GM12891 (cell line): ENCODE measurements around the gene UMAD1.

Experiments
- PAX5 ChIP-seq: IDR thresholded peaks from 2 replicates; pipeline ENCODE4 v1.6.1; 2011; ENCODE audit warnings: low read length, moderate library complexity, mild to moderate bottlenecking; ENCODE audit not compliant: insufficient read depth, severe bottlenecking
- POLR2A ChIP-seq: IDR thresholded peaks from 2 replicates; pipeline ENCODE4 v1.6.1; 2011; ENCODE audit warnings: low read depth, low read length, control low read depth
- POLR2AphosphoS5 ChIP-seq: IDR thresholded peaks from 2 replicates; pipeline ENCODE4 v1.6.1; 2011; ENCODE audit warnings: low read depth, low read length, control low read depth
- POU2F2 ChIP-seq: IDR thresholded peaks from 2 replicates; pipeline ENCODE4 v1.6.1; 2011; ENCODE audit warnings: low read depth, mild to moderate bottlenecking, control low read depth, low read length, moderate library complexity
- TAF1 ChIP-seq: IDR thresholded peaks from 2 replicates; pipeline ENCODE4 v1.6.1; 2011; ENCODE audit warnings: low read depth, low read length, control low read depth

DNA sequence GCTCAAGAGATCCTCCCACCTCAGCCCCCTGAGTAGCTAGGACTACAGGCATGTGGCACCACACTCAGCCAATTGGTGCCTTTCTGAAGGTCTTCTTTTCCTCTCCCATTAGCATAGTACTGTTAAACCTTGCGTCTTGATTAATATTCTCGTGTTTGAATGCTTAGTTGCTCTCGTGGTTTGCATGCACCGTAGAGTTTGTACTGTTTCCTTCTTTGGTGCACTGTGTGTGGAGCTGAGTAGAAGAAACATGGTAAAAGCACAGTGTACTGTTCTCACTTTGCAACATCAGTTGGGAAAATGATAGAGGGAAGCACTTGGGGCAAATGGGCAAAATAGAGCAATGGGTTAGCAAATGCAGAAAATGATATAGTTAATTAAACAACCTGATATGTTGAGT is 105.4 kb downstream of the UMAD1 start:
- no peak for TF ChIP-seq POLR2AphosphoS5
- TF ChIP-seq POLR2A: no peak
- TF ChIP-seq TAF1: no peak
- no peak for TF ChIP-seq POU2F2
- no peak for TF ChIP-seq PAX5
